Fibroblast of skin of right biceps (primary cell): ENCODE data around the gene CSKMT.
A peak's percentile ranks its signal among the peaks of the same experiment; 100 is the strongest.
"Not testable (repeated sequence)": the region's sequence is repeated elsewhere in the genome, so short reads cannot be mapped to it uniquely, and the experiment has no call there.

Source experiments
- DNase-seq: peaks from one replicate; pipeline ENCODE4 v3.0.0-alpha.2; 2013

CSKMT gene

GRCh38 chr11:62665075-62665598 is at the start of gene CSKMT, which contains the start of gene C11orf98:
Gene CSKMT, plus strand, starts transcription at chr11:62665312. Its CDS starts 568 bp downstream, at chr11:62665880.
Gene C11orf98, minus strand, starts transcription at chr11:62665210. Its CDS starts 41 bp downstream, at chr11:62665169.
- DNase-seq: peak; percentile 95

- DNase-seq: no peak
These were observed 49.6 kb upstream of the CSKMT start for GRCh38 chr11:62615521-62615920.

GRCh38 chr11:62616957-62617356 is 48.2 kb upstream of the CSKMT start:
- not testable (repeated sequence) for DNase-seq

GRCh38 chr11:62621027-62621566 is 44.0 kb upstream of the CSKMT start:
- no peak for DNase-seq

- peak; percentile 95 for DNase-seq
These were observed 43.3 kb upstream of the CSKMT start, which contains the start of gene B3GAT3 for GRCh38 chr11:62621567-62622470. Gene B3GAT3, minus strand, starts transcription at chr11:62621986. Its CDS starts 39 bp downstream, at chr11:62621947.

- no peak for DNase-seq
These were observed 42.5 kb upstream of the CSKMT start for GRCh38 chr11:62622476-62623089.

GRCh38 chr11:62627713-62628112 is 37.4 kb upstream of the CSKMT start:
- DNase-seq: no peak

GRCh38 chr11:62632492-62632891 is 32.6 kb upstream of the CSKMT start:
- DNase-seq: no peak

GRCh38 chr11:62644220-62644619 is 20.9 kb upstream of the CSKMT start:
- DNase-seq: no peak

- DNase-seq: no peak
These were observed 19.5 kb upstream of the CSKMT start for GRCh38 chr11:62645671-62645945.

- peak; percentile 98 for DNase-seq
These were observed 18.9 kb upstream of the CSKMT start, which contains the start of gene GANAB for GRCh38 chr11:62645946-62646824. Gene GANAB, minus strand, starts transcription at chr11:62646613. Its CDS starts 14 bp downstream, at chr11:62646599.

- no peak for DNase-seq
These were observed 18.1 kb upstream of the CSKMT start for GRCh38 chr11:62646825-62647608.

- no peak for DNase-seq
These were observed 17.5 kb upstream of the CSKMT start for GRCh38 chr11:62647609-62648005.

- no peak for DNase-seq
These were observed 16.7 kb upstream of the CSKMT start for GRCh38 chr11:62648185-62648966.

GRCh38 chr11:62648967-62649364 is 16.1 kb upstream of the CSKMT start:
- no peak for DNase-seq

- DNase-seq: no peak
These were observed 15.6 kb upstream of the CSKMT start for GRCh38 chr11:62649486-62649885.

- not testable (repeated sequence) for DNase-seq
These were observed 14.8 kb upstream of the CSKMT start for GRCh38 chr11:62650283-62650682.

- DNase-seq: no peak
These were observed 12.7 kb upstream of the CSKMT start for GRCh38 chr11:62652161-62653006.

GRCh38 chr11:62654297-62654696 is 10.8 kb upstream of the CSKMT start:
- DNase-seq: no peak
